Neural cell (in vitro differentiated cells): ENCODE data around the gene SLF2. TPM values are rescaled to one million over a fixed set of nuclear protein-coding genes. Genes with fewer than 3 reads are reported as not detected.

Source experiments
- H2AFZ ChIP-seq: fragments of 200-600, 300-800 bp; sonication (generic), shearing (Covaris generic); 2 replicates; pipeline ENCODE4 v1.6.0; 2014; ENCODE audit warnings: low read depth, mild to moderate bottlenecking, antibody characterized with exemption, low read length, moderate library complexity
- H3F3A ChIP-seq: fragments of 200-600 bp; shearing (Covaris generic); 2 replicates; pipeline ENCODE4 v1.6.1; 2016; ENCODE audit warnings: mild to moderate bottlenecking, moderate library complexity, mixed read lengths, antibody characterized with exemption, low read length; ENCODE audit not compliant: insufficient read depth, poor library complexity, severe bottlenecking
- H3K27ac ChIP-seq: fragments of 200-600, 300-800 bp; sonication (generic), shearing (Covaris generic); 2 replicates; pipeline ENCODE4 v1.5.1; 2014; ENCODE audit warnings: mild to moderate bottlenecking, low read length, moderate library complexity
- H3K27me3 ChIP-seq: fragments of 300-800, 200-600 bp; sonication (generic), shearing (Covaris generic); 2 replicates; pipeline ENCODE4 v1.6.0; 2014; ENCODE audit warnings: mild to moderate bottlenecking, low read depth, low read length, moderate library complexity; ENCODE audit not compliant: insufficient read depth
- H3K36me3 ChIP-seq: fragments of 300-800, 200-600 bp; sonication (generic), shearing (Covaris generic); 2 replicates; pipeline ENCODE4 v1.5.1; 2014; ENCODE audit warnings: mild to moderate bottlenecking, antibody characterized with exemption, low read length, moderate library complexity; ENCODE audit not compliant: insufficient read depth
- H3K4me2 ChIP-seq: fragments of 300-800, 200-600 bp; sonication (generic), shearing (Covaris generic); 2 replicates; pipeline ENCODE4 v1.6.0; 2014; ENCODE audit warnings: mild to moderate bottlenecking, low read length
- H3K4me3 ChIP-seq: fragments of 300-800, 200-600 bp; sonication (generic), shearing (Covaris generic); 2 replicates; pipeline ENCODE4 v1.5.1; 2014; ENCODE audit warnings: mild to moderate bottlenecking, low read length, moderate library complexity
- H3K79me2 ChIP-seq: fragments of 200-600 bp; shearing (Covaris generic); replicated peaks from 2 replicates; pipeline ENCODE4 v1.6.0; 2014; ENCODE audit warnings: mild to moderate bottlenecking, low read length, moderate library complexity; ENCODE audit not compliant: insufficient read depth
- H3K9ac ChIP-seq: fragments of 300-800, 200-600 bp; sonication (generic), shearing (Covaris generic); 2 replicates; pipeline ENCODE4 v1.6.1; 2016; ENCODE audit warnings: mild to moderate bottlenecking, low read length, mixed read lengths
- H3K9me2 ChIP-seq: fragments of 200-600 bp; shearing (Covaris generic); 2 replicates; pipeline ENCODE4 v1.6.1; 2016; ENCODE audit warnings: mild to moderate bottlenecking, low read length, mixed read lengths; ENCODE audit not compliant: insufficient read depth
- H3K9me3 ChIP-seq: fragments of 200-600, 300-800 bp; sonication (generic), shearing (Covaris generic); 2 replicates; pipeline ENCODE4 v1.6.1; 2016; ENCODE audit warnings: mild to moderate bottlenecking, mixed run types, low read length, moderate library complexity, mixed read lengths
- H4K20me1 ChIP-seq: fragments of 200-600 bp; shearing (Covaris generic); 2 replicates; pipeline ENCODE4 v1.6.1; 2016; ENCODE audit warnings: mild to moderate bottlenecking, mixed run types; ENCODE audit not compliant: insufficient read depth
- CTCF ChIP-seq: fragments of 450-650 bp; IDR thresholded peaks from 2 replicates; pipeline ENCODE4 v1.5.1; 2014; ENCODE audit warnings: antibody characterized with exemption, mild to moderate bottlenecking, moderate library complexity; ENCODE audit not compliant: poor library complexity, severe bottlenecking
- EP300 ChIP-seq: fragments of 450-650 bp; conservative IDR thresholded peaks from 2 replicates; pipeline ENCODE4 v1.6.1; 2014; ENCODE audit warnings: antibody characterized with exemption, mild to moderate bottlenecking, moderate library complexity; ENCODE audit not compliant: poor library complexity, severe bottlenecking
- EZH2 ChIP-seq: fragments of 200-600, 300-800 bp; shearing (Covaris generic), sonication (generic); IDR thresholded peaks from 2 replicates; pipeline ENCODE4 v1.6.1; 2014; ENCODE audit warnings: antibody characterized with exemption, low read length, borderline replicate concordance, mild to moderate bottlenecking; ENCODE audit not compliant: insufficient read depth, poor library complexity, severe bottlenecking
- MXI1 ChIP-seq: fragments of 450-650 bp; conservative IDR thresholded peaks from 2 replicates; pipeline ENCODE4 v1.6.1; 2014; ENCODE audit warnings: antibody characterized with exemption, mild to moderate bottlenecking; ENCODE audit not compliant: poor library complexity, severe bottlenecking
- POLR2AphosphoS5 ChIP-seq: IDR thresholded peaks from 2 replicates; pipeline ENCODE4 v1.6.1; 2012
- RAD21 ChIP-seq: fragments of 450-650 bp; conservative IDR thresholded peaks from 2 replicates; pipeline ENCODE4 v1.6.1; 2014; ENCODE audit warnings: antibody characterized with exemption, mild to moderate bottlenecking, moderate library complexity
- REST ChIP-seq: IDR thresholded peaks from 2 replicates; pipeline ENCODE4 v1.6.1; 2012; ENCODE audit warnings: borderline replicate concordance
- SMC3 ChIP-seq: fragments of 450-650 bp; conservative IDR thresholded peaks from 2 replicates; pipeline ENCODE4 v1.6.1; 2014; ENCODE audit warnings: antibody characterized with exemption, mild to moderate bottlenecking, moderate library complexity; ENCODE audit not compliant: poor library complexity
- TAF1 ChIP-seq: IDR thresholded peaks from 2 replicates; pipeline ENCODE4 v1.6.1; 2012; ENCODE audit warnings: low read depth
- polyA plus RNA-seq: library from polyadenylated mRNA; depleted of rRNA; stranded (reverse); fragments of >200 nt; gene quantifications from 2 replicates; pipeline ENCODE4 v1.2.3, GENCODE V29; 2014

The SLF2 gene
- polyA plus RNA-seq, 1 donor from 2014 or later = 43.0 TPM

GRCh38 chr10:100878291-100878910 is 34.4 kb upstream of the SLF2 start:
- Histone ChIP-seq H3K9me3 (no peaks in the 10 kb centered on the region), H3K36me3 (no peaks in the 10 kb centered on the region), H3K9me2 (no peaks in the 10 kb centered on the region), H2AFZ (no peak overlapping the region), H3K27me3 (peaks cover 2% of the 10 kb centered on the region), H3K9ac (no peak overlapping the region), H3K27ac (no peak overlapping the region), H3K4me2 (no peak overlapping the region), H3K79me2 (no peaks in the 10 kb centered on the region), H4K20me1 (no peaks in the 10 kb centered on the region), H3F3A (no peaks in the 10 kb centered on the region), H3K4me3 (no peak overlapping the region)
- TF ChIP-seq CTCF (peak; percentile 97), EZH2 (no peak), TAF1 (no peak), EP300 (no peak), MXI1 (no peak), REST (no peak), SMC3 (peak; percentile 96), RAD21 (peak; percentile 98), POLR2AphosphoS5 (no peak)

GRCh38 chr10:100879741-100880360 is 32.9 kb upstream of the SLF2 start:
- Histone ChIP-seq H3K9ac (no peak overlapping the region), H3K27ac (no peak overlapping the region), H3K4me3 (no peak overlapping the region), H3K36me3 (no peaks in the 10 kb centered on the region), H3K79me2 (no peaks in the 10 kb centered on the region), H4K20me1 (no peaks in the 10 kb centered on the region), H3K9me2 (no peaks in the 10 kb centered on the region), H3F3A (no peaks in the 10 kb centered on the region), H3K4me2 (no peak overlapping the region), H3K27me3 (peaks cover 2% of the 10 kb centered on the region), H3K9me3 (no peaks in the 10 kb centered on the region), H2AFZ (no peak overlapping the region)
- TF ChIP-seq EP300 (no peak), RAD21 (no peak), CTCF (no peak), REST (no peak), EZH2 (no peak), SMC3 (no peak), TAF1 (no peak), MXI1 (no peak), POLR2AphosphoS5 (no peak)
